Measurements from ENCODE around the gene WDFY2.

WDFY2 gene

GRCh38 chr13:51786425-51787265, 202.4 kb downstream of the WDFY2 start:
- Histone ChIP-seq H3K4me2 (ENCODE audit: insufficient read depth, low read length) (no peak overlapping the region), H3K36me3 (ENCODE audit: insufficient read depth, low read length) (no peaks in the 10 kb centered on the region), H4K20me1 (ENCODE audit: insufficient read depth, low read length) (no peaks in the 10 kb centered on the region), H3K4me3 (ENCODE audit: low read depth in 1 of 2, low read length in 2 of 2) (no peak overlapping the region), H3K79me2 (ENCODE audit: insufficient read depth, low read length) (no peaks in the 10 kb centered on the region), H3K4me1 (ENCODE audit: insufficient read depth, low read length) (no peaks in the 10 kb centered on the region), H3K27ac (ENCODE audit: low read length) (no peak overlapping the region), H2AFZ (ENCODE audit: low read depth, low read length) (no peak overlapping the region), H3K27me3 (ENCODE audit: insufficient read depth, low read length, poor library complexity) (no peaks in the 10 kb centered on the region), H3K9me3 (ENCODE audit: insufficient read depth, low read length, severe bottlenecking) (no peaks in the 10 kb centered on the region), H3K9ac (ENCODE audit: low read depth, low read length) (no peak overlapping the region)
- TF ChIP-seq EZH2 (IDR thresholded peaks at IDR 0.05; ENCODE audit: borderline replicate concordance, low read depth, low read length, severe bottlenecking) (no peak), CTCF (IDR thresholded peaks at IDR 0.05; ENCODE audit: borderline replicate concordance, extremely low read depth, low read length, poor library complexity, severe bottlenecking) (no peak)
- DNase-seq (no peak), ATAC-seq (ENCODE audit: insufficient read depth, low read depth) (no peak)

GRCh38 chr13:51793570-51794271, 209.5 kb downstream of the WDFY2 start:
- Histone ChIP-seq H3K27ac (ENCODE audit: low read length) (no peak overlapping the region), H3K4me2 (ENCODE audit: insufficient read depth, low read length) (no peak overlapping the region), H3K36me3 (ENCODE audit: insufficient read depth, low read length) (no peaks in the 10 kb centered on the region), H3K9ac (ENCODE audit: low read depth, low read length) (no peak overlapping the region), H4K20me1 (ENCODE audit: insufficient read depth, low read length) (no peaks in the 10 kb centered on the region), H3K79me2 (ENCODE audit: insufficient read depth, low read length) (no peaks in the 10 kb centered on the region), H3K27me3 (ENCODE audit: insufficient read depth, low read length, poor library complexity) (no peaks in the 10 kb centered on the region), H3K9me3 (ENCODE audit: insufficient read depth, low read length, severe bottlenecking) (no peaks in the 10 kb centered on the region), H3K4me1 (ENCODE audit: insufficient read depth, low read length) (no peaks in the 10 kb centered on the region), H2AFZ (ENCODE audit: low read depth, low read length) (no peak overlapping the region), H3K4me3 (ENCODE audit: low read depth in 1 of 2, low read length in 2 of 2) (no peak overlapping the region)
- no peak for TF ChIP-seq CTCF (IDR thresholded peaks at IDR 0.05; ENCODE audit: borderline replicate concordance, extremely low read depth, low read length, poor library complexity, severe bottlenecking)
- no peak for TF ChIP-seq EZH2 (IDR thresholded peaks at IDR 0.05; ENCODE audit: borderline replicate concordance, low read depth, low read length, severe bottlenecking)
- DNase-seq (no peak), ATAC-seq (ENCODE audit: insufficient read depth, low read depth) (peak; percentile 41; the same call in 1 of the 3 replicates)

GRCh38 chr13:51794964-51795363, 210.7 kb downstream of the WDFY2 start:
- TF ChIP-seq EZH2 (IDR thresholded peaks at IDR 0.05; ENCODE audit: borderline replicate concordance, low read depth, low read length, severe bottlenecking) (no peak), CTCF (IDR thresholded peaks at IDR 0.05; ENCODE audit: borderline replicate concordance, extremely low read depth, low read length, poor library complexity, severe bottlenecking) (no peak)
- no peaks in the 10 kb centered on the region for H3K9me3 ChIP-seq (ENCODE audit: insufficient read depth, low read length, severe bottlenecking)
- no peak overlapping the region for H3K9ac ChIP-seq (ENCODE audit: low read depth, low read length)
- ATAC-seq (ENCODE audit: insufficient read depth, low read depth) (no peak), DNase-seq (no peak)
- no peaks in the 10 kb centered on the region for H3K36me3 ChIP-seq (ENCODE audit: insufficient read depth, low read length)
- no peaks in the 10 kb centered on the region for H4K20me1 ChIP-seq (ENCODE audit: insufficient read depth, low read length)
- no peak overlapping the region for H2AFZ ChIP-seq (ENCODE audit: low read depth, low read length)
- no peak overlapping the region for H3K27ac ChIP-seq (ENCODE audit: low read length)
- H3K4me3 ChIP-seq (ENCODE audit: low read depth in 1 of 2, low read length in 2 of 2): no peak overlapping the region
- H3K4me1 ChIP-seq (ENCODE audit: insufficient read depth, low read length): no peaks in the 10 kb centered on the region
- no peaks in the 10 kb centered on the region for H3K27me3 ChIP-seq (ENCODE audit: insufficient read depth, low read length, poor library complexity)
- no peaks in the 10 kb centered on the region for H3K79me2 ChIP-seq (ENCODE audit: insufficient read depth, low read length)
- H3K4me2 ChIP-seq (ENCODE audit: insufficient read depth, low read length): no peak overlapping the region
